Measurements from ENCODE around the gene RAD23B. TPM values are rescaled to one million over a fixed set of nuclear protein-coding genes. Genes with fewer than 3 reads are reported as not detected.

The RAD23B gene
- total and polyA plus RNA-seq, 2 of the 13 experiments (the other 11 are each of a cell fraction or from before 2014, with no cell fraction given): 133 to 156 TPM

DNA sequence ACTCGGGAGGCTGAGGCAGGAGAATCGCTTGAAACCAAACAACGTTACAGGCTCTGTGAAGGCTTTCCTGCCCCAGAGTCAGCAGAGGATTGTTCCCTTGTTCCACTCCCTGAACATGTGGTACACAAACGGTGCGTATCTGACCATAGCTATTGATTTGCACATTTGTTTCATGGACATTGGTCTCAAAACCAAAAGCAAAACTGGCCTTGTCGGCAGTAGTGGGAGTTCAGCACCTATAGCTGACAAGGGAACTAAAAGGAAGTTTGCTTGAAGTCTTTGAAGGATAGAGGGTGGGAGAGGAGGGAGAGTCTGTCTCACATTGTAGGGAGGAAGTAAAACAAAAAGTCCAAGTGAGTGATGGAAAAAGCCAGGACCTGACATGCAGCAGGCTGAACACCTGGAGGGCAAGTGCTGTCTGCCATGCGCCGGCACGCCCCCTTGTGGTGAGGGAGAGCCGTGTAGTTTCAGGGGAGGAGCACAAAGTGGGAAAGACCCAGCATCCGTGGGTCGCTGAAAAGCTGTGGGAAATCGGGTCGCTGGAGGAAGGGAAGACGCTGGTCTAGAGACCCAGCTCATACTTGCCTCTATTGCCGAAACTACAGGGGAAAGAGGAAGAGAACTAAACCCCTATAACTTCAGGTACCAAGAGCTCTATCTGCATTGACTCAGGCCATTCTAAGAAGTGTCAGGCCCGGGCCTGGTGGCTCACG lies 58.0 kb downstream of the RAD23B start (continued):
- TF ChIP-seq NR2C2 (CRISPR knock-in tag; IDR thresholded peaks at IDR 0.05; ENCODE audit: borderline replicate concordance) (peak; percentile 38; the same call in 1 of the 2 replicates), SP140L (CRISPR knock-in tag; IDR thresholded peaks at IDR 0.05; ENCODE audit: borderline replicate concordance) (no peak), NFE2 (CRISPR knock-in tag; IDR thresholded peaks at IDR 0.05) (no peak), ZNF253 (CRISPR knock-in tag; IDR thresholded peaks at IDR 0.05; ENCODE audit: borderline replicate concordance) (no peak), JDP2 (CRISPR knock-in tag; IDR thresholded peaks at IDR 0.05; ENCODE audit: borderline replicate concordance) (no peak), EED (CRISPR knock-in tag; IDR thresholded peaks at IDR 0.05) (peak; percentile 65; the same call in 1 of the 2 replicates), ZNF441 (CRISPR knock-in tag; IDR thresholded peaks at IDR 0.05; ENCODE audit: borderline replicate concordance) (no peak), ZSCAN31 (CRISPR knock-in tag; IDR thresholded peaks at IDR 0.05; ENCODE audit: low read depth) (peak; percentile 46; the same call in 1 of the 2 replicates), ZNF562 (CRISPR knock-in tag; IDR thresholded peaks at IDR 0.05; ENCODE audit: borderline replicate concordance) (no peak), ARNT (IDR thresholded peaks at IDR 0.05) (no peak), FOSL1 (CRISPR knock-in tag; IDR thresholded peaks at IDR 0.05; ENCODE audit: borderline replicate concordance) (no peak), HNRNPH1 (optimal IDR thresholded peaks at IDR 0.05; ENCODE audit: low read depth, low read length) (no peak), JUNB (CRISPR knock-in tag; IDR thresholded peaks at IDR 0.05; ENCODE audit: borderline replicate concordance) (no peak), GATAD1 (CRISPR knock-in tag; IDR thresholded peaks at IDR 0.05) (peak; percentile 54; the same call in 1 of the 2 replicates), ZNF501 (CRISPR knock-in tag; IDR thresholded peaks at IDR 0.05) (0 out of 2 replicates have a peak, but pooled peaks have one; percentile 41), TAF1 (CRISPR knock-in tag; IDR thresholded peaks at IDR 0.05) (no peak)
- TF ChIP-seq, protein P1, sequence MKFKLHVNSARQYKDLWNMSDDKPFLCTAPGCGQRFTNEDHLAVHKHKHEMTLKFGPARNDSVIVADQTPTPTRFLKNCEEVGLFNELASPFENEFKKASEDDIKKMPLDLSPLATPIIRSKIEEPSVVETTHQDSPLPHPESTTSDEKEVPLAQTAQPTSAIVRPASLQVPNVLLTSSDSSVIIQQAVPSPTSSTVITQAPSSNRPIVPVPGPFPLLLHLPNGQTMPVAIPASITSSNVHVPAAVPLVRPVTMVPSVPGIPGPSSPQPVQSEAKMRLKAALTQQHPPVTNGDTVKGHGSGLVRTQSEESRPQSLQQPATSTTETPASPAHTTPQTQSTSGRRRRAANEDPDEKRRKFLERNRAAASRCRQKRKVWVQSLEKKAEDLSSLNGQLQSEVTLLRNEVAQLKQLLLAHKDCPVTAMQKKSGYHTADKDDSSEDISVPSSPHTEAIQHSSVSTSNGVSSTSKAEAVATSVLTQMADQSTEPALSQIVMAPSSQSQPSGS (CRISPR knock-in tag; IDR thresholded peaks at IDR 0.05): no peak; the same call in 1 of the 2 replicates
- TF ChIP-seq, protein P2, sequence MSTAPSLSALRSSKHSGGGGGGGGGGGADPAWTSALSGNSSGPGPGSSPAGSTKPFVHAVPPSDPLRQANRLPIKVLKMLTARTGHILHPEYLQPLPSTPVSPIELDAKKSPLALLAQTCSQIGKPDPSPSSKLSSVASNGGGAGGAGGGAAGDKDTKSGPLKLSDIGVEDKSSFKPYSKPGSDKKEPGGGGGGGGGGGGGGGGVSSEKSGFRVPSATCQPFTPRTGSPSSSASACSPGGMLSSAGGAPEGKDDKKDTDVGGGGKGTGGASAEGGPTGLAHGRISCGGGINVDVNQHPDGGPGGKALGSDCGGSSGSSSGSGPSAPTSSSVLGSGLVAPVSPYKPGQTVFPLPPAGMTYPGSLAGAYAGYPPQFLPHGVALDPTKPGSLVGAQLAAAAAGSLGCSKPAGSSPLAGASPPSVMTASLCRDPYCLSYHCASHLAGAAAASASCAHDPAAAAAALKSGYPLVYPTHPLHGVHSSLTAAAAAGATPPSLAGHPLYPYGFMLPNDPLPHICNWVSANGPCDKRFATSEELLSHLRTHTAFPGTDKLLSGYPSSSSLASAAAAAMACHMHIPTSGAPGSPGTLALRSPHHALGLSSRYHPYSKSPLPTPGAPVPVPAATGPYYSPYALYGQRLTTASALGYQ (CRISPR knock-in tag; IDR thresholded peaks at IDR 0.05): no peak
- TF ChIP-seq, protein P3, sequence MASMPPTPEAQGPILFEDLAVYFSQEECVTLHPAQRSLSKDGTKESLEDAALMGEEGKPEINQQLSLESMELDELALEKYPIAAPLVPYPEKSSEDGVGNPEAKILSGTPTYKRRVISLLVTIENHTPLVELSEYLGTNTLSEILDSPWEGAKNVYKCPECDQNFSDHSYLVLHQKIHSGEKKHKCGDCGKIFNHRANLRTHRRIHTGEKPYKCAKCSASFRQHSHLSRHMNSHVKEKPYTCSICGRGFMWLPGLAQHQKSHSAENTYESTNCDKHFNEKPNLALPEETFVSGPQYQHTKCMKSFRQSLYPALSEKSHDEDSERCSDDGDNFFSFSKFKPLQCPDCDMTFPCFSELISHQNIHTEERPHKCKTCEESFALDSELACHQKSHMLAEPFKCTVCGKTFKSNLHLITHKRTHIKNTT (CRISPR knock-in tag; IDR thresholded peaks at IDR 0.05): no peak
- TF ChIP-seq, protein P4, sequence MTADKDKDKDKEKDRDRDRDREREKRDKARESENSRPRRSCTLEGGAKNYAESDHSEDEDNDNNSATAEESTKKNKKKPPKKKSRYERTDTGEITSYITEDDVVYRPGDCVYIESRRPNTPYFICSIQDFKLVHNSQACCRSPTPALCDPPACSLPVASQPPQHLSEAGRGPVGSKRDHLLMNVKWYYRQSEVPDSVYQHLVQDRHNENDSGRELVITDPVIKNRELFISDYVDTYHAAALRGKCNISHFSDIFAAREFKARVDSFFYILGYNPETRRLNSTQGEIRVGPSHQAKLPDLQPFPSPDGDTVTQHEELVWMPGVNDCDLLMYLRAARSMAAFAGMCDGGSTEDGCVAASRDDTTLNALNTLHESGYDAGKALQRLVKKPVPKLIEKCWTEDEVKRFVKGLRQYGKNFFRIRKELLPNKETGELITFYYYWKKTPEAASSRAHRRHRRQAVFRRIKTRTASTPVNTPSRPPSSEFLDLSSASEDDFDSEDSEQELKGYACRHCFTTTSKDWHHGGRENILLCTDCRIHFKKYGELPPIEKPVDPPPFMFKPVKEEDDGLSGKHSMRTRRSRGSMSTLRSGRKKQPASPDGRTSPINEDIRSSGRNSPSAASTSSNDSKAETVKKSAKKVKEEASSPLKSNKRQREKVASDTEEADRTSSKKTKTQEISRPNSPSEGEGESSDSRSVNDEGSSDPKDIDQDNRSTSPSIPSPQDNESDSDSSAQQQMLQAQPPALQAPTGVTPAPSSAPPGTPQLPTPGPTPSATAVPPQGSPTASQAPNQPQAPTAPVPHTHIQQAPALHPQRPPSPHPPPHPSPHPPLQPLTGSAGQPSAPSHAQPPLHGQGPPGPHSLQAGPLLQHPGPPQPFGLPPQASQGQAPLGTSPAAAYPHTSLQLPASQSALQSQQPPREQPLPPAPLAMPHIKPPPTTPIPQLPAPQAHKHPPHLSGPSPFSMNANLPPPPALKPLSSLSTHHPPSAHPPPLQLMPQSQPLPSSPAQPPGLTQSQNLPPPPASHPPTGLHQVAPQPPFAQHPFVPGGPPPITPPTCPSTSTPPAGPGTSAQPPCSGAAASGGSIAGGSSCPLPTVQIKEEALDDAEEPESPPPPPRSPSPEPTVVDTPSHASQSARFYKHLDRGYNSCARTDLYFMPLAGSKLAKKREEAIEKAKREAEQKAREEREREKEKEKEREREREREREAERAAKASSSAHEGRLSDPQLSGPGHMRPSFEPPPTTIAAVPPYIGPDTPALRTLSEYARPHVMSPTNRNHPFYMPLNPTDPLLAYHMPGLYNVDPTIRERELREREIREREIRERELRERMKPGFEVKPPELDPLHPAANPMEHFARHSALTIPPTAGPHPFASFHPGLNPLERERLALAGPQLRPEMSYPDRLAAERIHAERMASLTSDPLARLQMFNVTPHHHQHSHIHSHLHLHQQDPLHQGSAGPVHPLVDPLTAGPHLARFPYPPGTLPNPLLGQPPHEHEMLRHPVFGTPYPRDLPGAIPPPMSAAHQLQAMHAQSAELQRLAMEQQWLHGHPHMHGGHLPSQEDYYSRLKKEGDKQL (CRISPR knock-in tag; IDR thresholded peaks at IDR 0.05; ENCODE audit: low read depth): no peak

All from HepG2 (cell line).